IPS-NIHi11 (cell line): Measurements from ENCODE around the gene B3GNT7.
"Not testable (repeated sequence)": the region's sequence is repeated elsewhere in the genome, so short reads cannot be mapped to it uniquely, and the experiment has no call there.

Source experiments
- DNase-seq: peaks from one replicate; pipeline ENCODE4 v3.0.0; 2012; ENCODE audit warnings: mixed read lengths, low spot score

Gene B3GNT7

DNA sequence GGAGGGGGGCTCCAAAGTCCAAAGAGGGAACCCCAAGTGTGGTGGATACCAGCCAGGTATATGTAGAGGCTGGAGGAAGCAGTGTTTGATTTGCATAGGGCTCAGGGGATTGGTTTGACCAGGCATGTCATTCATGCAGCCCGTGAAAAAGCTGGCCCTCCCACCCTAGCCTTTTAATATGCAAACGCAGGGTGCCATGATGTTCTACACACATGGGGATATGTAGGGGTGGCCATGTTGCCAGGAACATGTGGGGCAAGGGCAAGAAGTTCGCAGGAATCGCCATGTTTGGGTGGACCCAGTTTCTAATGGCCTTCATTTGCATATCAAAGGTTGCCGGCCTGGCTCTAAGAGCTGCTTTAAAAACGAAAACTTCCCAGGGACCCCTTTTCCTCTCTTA is 33.6 kb downstream of the B3GNT7 start:
- no peak for DNase-seq

DNA sequence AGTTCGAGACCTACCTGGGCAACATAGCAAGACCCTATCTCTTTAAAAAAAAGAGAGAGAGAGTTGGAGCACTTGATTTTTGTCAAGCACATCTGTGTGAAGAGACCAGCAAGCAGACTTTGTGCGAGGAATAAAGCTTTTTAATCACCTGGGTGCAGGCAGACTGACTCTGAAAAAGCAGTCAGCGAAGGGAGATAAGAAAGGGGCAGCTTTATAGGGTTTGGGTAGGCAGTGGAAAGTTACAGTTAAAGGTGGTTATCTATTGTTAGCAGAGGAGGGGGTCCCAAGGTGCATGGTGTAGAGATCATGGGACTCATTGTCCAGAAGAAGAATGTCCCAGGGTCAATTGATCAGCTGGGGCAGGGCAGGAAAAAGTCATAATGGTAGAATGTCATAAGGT is 34.4 kb downstream of the B3GNT7 start:
- no peak for DNase-seq

DNA sequence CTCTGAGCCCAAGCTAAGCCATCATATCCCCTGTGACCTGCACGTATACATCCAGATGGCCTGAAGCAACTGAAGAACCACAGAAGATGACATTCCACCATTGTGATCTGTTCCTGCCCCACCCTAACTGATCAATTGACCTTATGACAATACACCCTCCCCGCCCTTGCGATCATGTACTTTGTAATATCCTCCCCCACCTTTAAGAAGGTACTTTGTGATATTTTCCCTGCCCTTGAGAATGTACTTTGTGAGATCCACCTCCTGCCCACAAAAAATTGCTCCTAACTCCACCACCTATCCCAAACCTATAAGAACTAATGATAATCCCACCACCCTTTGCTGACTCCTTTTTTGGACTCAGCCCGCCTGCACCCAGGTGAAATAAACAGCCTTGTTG is 34.9 kb downstream of the B3GNT7 start:
- DNase-seq: not testable (repeated sequence)

DNA sequence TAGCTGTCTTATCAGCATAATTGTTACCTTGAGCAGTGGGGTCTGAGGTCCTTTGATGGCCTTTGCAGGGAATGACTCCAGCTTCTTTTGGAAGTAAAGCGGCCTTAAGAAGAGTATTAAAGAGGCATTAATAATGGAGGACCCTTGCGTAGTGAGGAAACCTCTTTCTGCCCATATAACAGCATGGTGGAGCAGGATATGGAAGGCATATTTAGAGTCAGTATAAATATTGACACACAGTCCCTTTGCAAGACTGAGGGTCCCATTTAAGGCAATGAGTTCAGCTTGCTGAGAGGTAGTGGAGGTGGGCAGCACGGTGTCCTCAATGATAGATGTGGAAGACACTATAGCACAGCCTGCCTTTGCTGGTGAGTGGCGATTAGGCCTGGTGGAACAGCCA is 36.1 kb downstream of the B3GNT7 start:
- no peak for DNase-seq

DNA sequence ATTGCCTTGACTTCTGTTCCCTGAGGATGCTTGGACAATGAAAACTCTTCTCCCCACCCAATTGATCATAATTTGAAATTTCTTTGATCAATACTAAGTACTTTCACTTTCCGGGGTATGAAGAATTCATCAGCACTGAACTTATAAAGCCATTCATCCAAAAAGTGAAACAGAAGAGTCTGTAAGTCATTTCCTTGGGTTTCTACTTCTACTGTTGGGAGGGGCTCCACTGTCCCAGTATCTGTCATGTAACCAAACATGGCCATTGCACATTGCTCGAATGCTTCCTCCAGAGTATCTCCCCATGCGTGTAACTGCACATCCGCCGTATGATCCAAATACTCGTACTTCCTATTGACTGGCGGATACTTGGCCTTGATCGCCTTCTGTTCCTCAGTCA is 38.5 kb downstream of the B3GNT7 start:
- no peak for DNase-seq

DNA sequence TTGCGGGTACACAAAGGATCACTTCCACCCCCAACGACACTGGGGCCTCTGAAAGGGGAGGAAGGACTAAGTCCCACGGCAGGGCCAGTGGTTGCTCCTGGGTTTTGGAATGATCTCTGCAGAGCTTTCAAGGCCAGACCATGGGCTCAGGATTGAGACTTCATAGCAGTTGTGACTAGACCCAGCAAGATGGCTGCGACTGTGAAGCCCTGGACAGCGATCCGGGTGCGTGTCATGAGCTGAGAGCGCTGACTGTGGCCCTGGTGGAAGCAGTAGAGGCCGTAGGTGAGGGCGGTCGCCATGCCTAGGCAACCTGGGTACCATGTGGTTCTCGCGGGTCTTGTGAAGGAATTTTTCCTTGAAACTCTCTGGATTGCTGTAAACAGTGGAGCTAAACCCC is 41.4 kb downstream of the B3GNT7 start:
- no peak for DNase-seq

DNA sequence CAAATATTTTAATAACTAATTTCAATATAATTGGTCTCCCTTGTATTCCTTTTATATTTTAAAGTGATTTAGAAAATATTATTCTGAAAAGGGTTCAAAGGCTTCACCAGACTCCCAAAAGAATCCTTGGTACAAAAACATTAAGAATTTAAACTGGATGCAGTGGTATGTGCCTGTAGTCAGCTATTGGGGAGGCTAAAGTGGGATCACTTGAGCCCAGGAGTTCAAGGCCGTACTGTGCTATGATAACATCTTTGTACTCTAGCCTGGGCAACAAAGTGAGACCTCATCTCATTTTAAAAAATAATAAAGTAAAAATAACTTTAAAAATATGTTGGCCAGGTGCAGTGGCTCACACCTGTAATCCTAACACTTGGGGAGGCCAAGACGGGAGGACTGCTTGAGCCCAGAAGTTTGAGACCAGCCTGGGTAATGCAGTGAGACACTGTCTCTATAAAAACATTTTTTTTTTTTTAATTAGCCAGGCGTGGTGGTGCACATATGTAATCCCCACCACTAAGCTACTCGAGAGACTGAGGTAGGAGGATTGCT is 54.1 kb downstream of the B3GNT7 start:
- no peak for DNase-seq

DNA sequence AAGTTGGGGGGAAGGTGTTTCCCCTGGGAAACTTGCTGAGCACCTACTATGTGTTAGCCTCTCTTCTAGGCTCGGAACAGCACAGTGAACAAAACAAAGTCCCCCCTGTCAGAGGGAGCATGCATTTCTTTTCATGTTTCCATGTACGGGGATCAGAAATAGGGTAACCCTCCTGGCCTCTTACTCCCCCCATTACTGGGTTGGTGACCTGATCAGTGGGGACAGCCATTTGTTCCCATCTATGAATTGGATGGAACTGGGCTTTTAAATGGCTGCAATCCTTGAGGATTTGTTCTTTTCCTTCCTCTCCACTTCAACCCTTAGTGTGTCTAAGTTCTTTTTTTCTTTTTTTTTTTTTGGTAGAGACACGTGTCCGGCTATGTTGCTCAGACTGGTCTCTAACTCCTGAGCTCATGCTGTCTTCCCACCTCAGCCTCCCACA is 55.1 kb downstream of the B3GNT7 start:
- no peak for DNase-seq
